ENCODE data around the gene FNIP1. TPM values are rescaled to one million over a fixed set of nuclear protein-coding genes. Genes with fewer than 3 reads are reported as not detected.
A peak's percentile ranks its signal among the peaks of the same experiment; 100 is the strongest.

FNIP1 gene
- total and polyA plus RNA-seq, 2 experiments from 2014 or later, result 20.7 to 73.4 TPM

DNA sequence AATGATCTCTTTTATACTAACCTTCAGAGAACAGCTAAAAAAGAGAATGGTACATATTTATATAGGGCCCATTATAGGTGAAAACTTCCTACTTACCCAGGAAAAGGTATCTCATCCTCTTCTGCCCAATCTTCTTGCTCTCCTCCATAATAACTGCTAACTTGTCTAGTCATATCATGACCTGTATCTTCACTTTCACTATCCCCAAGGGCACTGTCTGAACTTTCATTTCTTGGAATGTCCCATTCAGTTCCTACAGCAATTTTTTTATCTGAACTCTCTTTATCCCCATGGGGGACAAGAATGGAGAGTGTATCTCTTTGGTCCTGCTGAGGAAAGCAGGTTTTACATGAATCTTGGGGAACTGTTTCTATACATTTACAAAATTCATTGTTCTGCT lies 125.4 kb downstream of the FNIP1 start:
- Histone ChIP-seq H3K27ac (peak overlapping the region; percentile 61), H3K4me2 (peak overlapping the region; percentile 3)

DNA sequence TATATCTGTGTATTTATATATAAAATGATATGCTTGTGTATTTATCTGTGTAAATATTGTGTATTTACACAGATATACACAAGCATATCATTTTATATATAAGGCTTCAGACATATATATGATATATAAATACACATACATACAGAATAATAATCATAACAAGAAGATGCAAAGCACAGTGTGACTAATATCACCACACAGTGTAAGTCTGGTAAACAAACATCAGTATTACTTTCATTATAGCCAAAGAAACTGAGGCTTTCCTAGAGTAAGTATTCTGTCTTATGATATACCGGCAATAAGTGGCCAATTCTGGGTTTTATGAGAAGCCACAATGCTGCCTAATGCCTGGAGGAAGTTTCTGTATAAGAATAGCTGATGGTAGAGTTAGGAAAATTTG lies 131.9 kb downstream of the FNIP1 start:
- Histone ChIP-seq H3K27ac (no peak overlapping the region), H3K27me3 (no peaks in the 10 kb centered on the region), H3K4me1 (ENCODE audit: insufficient read depth) (no peaks in the 10 kb centered on the region), H3K4me3 (no peak overlapping the region), H2AFZ (no peak overlapping the region), H3K9me2 (replicated peaks; ENCODE audit: insufficient read depth) (no peaks in the 10 kb centered on the region), H3K4me2 (no peak overlapping the region), H3K36me3 (replicated peaks; ENCODE audit: insufficient read depth, low read depth) (no peaks in the 10 kb centered on the region), H3K79me2 (peaks cover 10% of the 10 kb centered on the region), H4K20me1 (ENCODE audit: insufficient read depth, poor library complexity, severe bottlenecking) (no peaks in the 10 kb centered on the region), H3K9me3 (ENCODE audit: low read depth) (no peaks in the 10 kb centered on the region)
- DNase-seq (ENCODE audit: low spot score), result no peak
- TF ChIP-seq EZH2phosphoT487 (IDR thresholded peaks at IDR 0.05; ENCODE audit: low read depth, severe bottlenecking, unreplicated experiment), result no peak
- TF ChIP-seq, protein P1, sequence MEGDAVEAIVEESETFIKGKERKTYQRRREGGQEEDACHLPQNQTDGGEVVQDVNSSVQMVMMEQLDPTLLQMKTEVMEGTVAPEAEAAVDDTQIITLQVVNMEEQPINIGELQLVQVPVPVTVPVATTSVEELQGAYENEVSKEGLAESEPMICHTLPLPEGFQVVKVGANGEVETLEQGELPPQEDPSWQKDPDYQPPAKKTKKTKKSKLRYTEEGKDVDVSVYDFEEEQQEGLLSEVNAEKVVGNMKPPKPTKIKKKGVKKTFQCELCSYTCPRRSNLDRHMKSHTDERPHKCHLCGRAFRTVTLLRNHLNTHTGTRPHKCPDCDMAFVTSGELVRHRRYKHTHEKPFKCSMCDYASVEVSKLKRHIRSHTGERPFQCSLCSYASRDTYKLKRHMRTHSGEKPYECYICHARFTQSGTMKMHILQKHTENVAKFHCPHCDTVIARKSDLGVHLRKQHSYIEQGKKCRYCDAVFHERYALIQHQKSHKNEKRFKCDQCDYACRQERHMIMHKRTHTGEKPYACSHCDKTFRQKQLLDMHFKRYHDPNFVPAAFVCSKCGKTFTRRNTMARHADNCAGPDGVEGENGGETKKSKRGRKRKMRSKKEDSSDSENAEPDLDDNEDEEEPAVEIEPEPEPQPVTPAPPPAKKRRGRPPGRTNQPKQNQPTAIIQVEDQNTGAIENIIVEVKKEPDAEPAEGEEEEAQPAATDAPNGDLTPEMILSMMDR (IDR thresholded peaks at IDR 0.05; ENCODE audit: poor library complexity), result no peak
- 93% methylated on average over 1 of the region's 1 CpG for WGBS (ENCODE audit: low lambda C conversion rate, missing lambda C conversion rate)

More for the DNA sequence above, 125.4 kb downstream of the FNIP1 start:
- H3K4me1 ChIP-seq (ENCODE audit: insufficient read depth), result peaks cover 14% of the 10 kb centered on the region
- no peaks in the 10 kb centered on the region for H3K9me2 ChIP-seq (replicated peaks; ENCODE audit: insufficient read depth)
- no peak for DNase-seq (ENCODE audit: low spot score)
- H3K79me2 ChIP-seq, result peaks cover 10% of the 10 kb centered on the region
- no peak overlapping the region for H3K4me3 ChIP-seq
- H3K9me3 ChIP-seq (ENCODE audit: low read depth), result no peaks in the 10 kb centered on the region
- TF ChIP-seq, protein P1 (IDR thresholded peaks at IDR 0.05; ENCODE audit: poor library complexity), result no peak
- TF ChIP-seq EZH2 (IDR thresholded peaks at IDR 0.05; ENCODE audit: borderline replicate concordance), result no peak
- TF ChIP-seq EZH2phosphoT487 (IDR thresholded peaks at IDR 0.05; ENCODE audit: low read depth, severe bottlenecking, unreplicated experiment), result no peak
- H2AFZ ChIP-seq, result no peak overlapping the region
- H3K27me3 ChIP-seq, result no peaks in the 10 kb centered on the region
- no peaks in the 10 kb centered on the region for H3K36me3 ChIP-seq (replicated peaks; ENCODE audit: insufficient read depth, low read depth)
- H4K20me1 ChIP-seq (ENCODE audit: insufficient read depth, poor library complexity, severe bottlenecking), result no peaks in the 10 kb centered on the region

DNA sequence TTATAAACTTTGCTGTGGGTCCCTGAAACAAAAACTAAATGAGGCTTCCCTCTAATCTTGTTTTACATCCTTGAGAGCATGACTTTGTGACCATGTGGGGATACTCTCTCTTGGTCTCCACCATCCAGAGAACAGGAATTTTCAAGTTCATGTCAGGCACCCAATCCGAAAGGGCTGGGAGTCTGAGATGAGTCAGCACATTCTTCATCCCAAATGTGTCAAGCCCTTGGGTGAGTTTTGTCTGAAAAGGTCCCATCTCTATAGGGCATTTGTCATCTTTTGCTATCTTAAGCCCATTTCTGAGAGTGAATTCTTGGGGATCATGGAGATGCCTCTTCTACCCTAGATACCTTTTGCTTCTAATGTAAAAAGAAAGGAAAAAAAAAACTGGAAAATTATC lies 134.9 kb downstream of the FNIP1 start:
- no peaks in the 10 kb centered on the region for H3K9me2 ChIP-seq (replicated peaks; ENCODE audit: insufficient read depth)
- TF ChIP-seq EZH2phosphoT487 (IDR thresholded peaks at IDR 0.05; ENCODE audit: low read depth, severe bottlenecking, unreplicated experiment), result no peak
- TF ChIP-seq, protein P1 (IDR thresholded peaks at IDR 0.05; ENCODE audit: poor library complexity), result no peak
- TF ChIP-seq EZH2 (IDR thresholded peaks at IDR 0.05; ENCODE audit: borderline replicate concordance), result no peak

DNA sequence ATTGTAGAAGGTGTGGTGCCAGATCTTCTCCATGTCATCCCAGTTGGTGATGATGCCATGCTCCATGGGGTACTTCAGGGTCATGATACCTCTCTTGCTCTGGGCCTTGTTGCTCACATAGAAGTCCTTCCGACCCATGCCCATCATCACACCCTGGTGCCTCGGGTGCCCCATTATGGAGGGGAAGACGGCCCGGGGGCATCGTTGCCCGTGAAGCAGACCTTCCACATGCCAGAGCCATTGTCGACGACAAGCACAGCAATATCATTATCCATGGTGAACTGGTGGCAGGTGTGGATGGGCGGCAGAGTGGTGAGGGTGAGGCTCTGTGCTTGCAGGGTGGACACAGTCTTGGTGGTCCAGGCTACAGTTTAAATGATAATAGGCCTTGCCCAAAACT lies 137.0 kb downstream of the FNIP1 start:
- H3K36me3 ChIP-seq (replicated peaks; ENCODE audit: insufficient read depth, low read depth), result peaks cover 3% of the 10 kb centered on the region
- 100% methylated on average over 9 of the region's 9 CpGs for WGBS (ENCODE audit: low lambda C conversion rate, missing lambda C conversion rate)
- H3K9me2 ChIP-seq (replicated peaks; ENCODE audit: insufficient read depth), result no peaks in the 10 kb centered on the region
- peaks cover 10% of the 10 kb centered on the region for H3K79me2 ChIP-seq
- no peak overlapping the region for H2AFZ ChIP-seq
- no peaks in the 10 kb centered on the region for H3K4me1 ChIP-seq (ENCODE audit: insufficient read depth)
- no peak overlapping the region for H3K27ac ChIP-seq
- TF ChIP-seq EZH2phosphoT487 (IDR thresholded peaks at IDR 0.05; ENCODE audit: low read depth, severe bottlenecking, unreplicated experiment), result no peak
- no peak for TF ChIP-seq EZH2 (IDR thresholded peaks at IDR 0.05; ENCODE audit: borderline replicate concordance)
- TF ChIP-seq, protein P1 (IDR thresholded peaks at IDR 0.05; ENCODE audit: poor library complexity), result no peak
- H3K27me3 ChIP-seq, result no peaks in the 10 kb centered on the region
- no peaks in the 10 kb centered on the region for H4K20me1 ChIP-seq (ENCODE audit: insufficient read depth, poor library complexity, severe bottlenecking)
- H3K4me2 ChIP-seq, result no peak overlapping the region
- H3K9me3 ChIP-seq (ENCODE audit: low read depth), result no peaks in the 10 kb centered on the region
- no peak overlapping the region for H3K4me3 ChIP-seq
- DNase-seq (ENCODE audit: low spot score), result no peak

More for the DNA sequence above, 134.9 kb downstream of the FNIP1 start:
- Histone ChIP-seq H3K79me2 (peaks cover 5% of the 10 kb centered on the region), H2AFZ (no peak overlapping the region), H3K4me3 (no peak overlapping the region), H4K20me1 (ENCODE audit: insufficient read depth, poor library complexity, severe bottlenecking) (no peaks in the 10 kb centered on the region), H3K4me2 (no peak overlapping the region), H3K36me3 (replicated peaks; ENCODE audit: insufficient read depth, low read depth) (peaks cover 3% of the 10 kb centered on the region), H3K27me3 (no peaks in the 10 kb centered on the region), H3K9me3 (ENCODE audit: low read depth) (no peaks in the 10 kb centered on the region), H3K4me1 (ENCODE audit: insufficient read depth) (no peaks in the 10 kb centered on the region), H3K27ac (no peak overlapping the region)
- WGBS (ENCODE audit: low lambda C conversion rate, missing lambda C conversion rate), result 88% methylated on average over 1 of the region's 1 CpG
- DNase-seq (ENCODE audit: low spot score), result no peak

Measured in hepatocyte (in vitro differentiated cells).